Esophagus squamous epithelium (tissue), 5 donors: ENCODE data around the gene GKAP1. TPM values are rescaled to one million over a fixed set of nuclear protein-coding genes. Genes with fewer than 3 reads are reported as not detected.

Experiments used
- DNase-seq: peaks from one replicate; lab custom pipeline; 2025; lab: John Stamatoyannopoulos, UW
- H3K27ac ChIP-seq, 4 donors: fragments of 200-600 bp; sonication (generic); one replicate each; pipeline ENCODE4 v1.5.1; 2016 to 2019; ENCODE audit warnings: mild to moderate bottlenecking in 1 of 4
- H3K27me3 ChIP-seq, 4 donors: fragments of 200-600 bp; sonication (generic); 1 replicate in 3 of 4; 2 replicates in 1 of 4; pipeline versions ENCODE4 v1.5.1 to v1.6.0; 2017 to 2021; ENCODE audit warnings: antibody characterized with exemption in 1 of 4
- H3K36me3 ChIP-seq, 3 donors: fragments of 200-600 bp; sonication (generic); one replicate each; pipeline ENCODE4 v1.5.1; 2016 to 2019
- H3K4me1 ChIP-seq, 3 donors: fragments of 200-600 bp; sonication (generic); one replicate each; pipeline ENCODE4 v1.5.1; 2017 to 2019
- H3K4me3 ChIP-seq, 4 donors: fragments of 200-600 bp; sonication (generic); 1 replicate in 3 of 4; 2 replicates in 1 of 4; pipeline ENCODE4 v1.5.1; 2016 to 2019; ENCODE audit warnings: mild to moderate bottlenecking in 2 of 4, moderate library complexity in 1 of 4
- H3K9me3 ChIP-seq, 3 donors: fragments of 200-600 bp; sonication (generic); one replicate each; pipeline ENCODE4 v1.5.1; 2016 to 2019
- POLR2A ChIP-seq, 4 donors: fragments of 450-650 bp; IDR thresholded peaks; one replicate each; pipeline ENCODE4 v1.6.1; 2017; ENCODE audit warnings: antibody characterized with exemption in 4 of 4, mild to moderate bottlenecking in 4 of 4, moderate library complexity in 3 of 4
- WGBS, 2 donors: methylation state at CpG; one replicate each; pipeline ENCODE4 v1.1.5; 2018; 5-methylcytosine and 5-hydroxymethylcytosine counted together
- intact Hi-C: fragments of 100-400 bp; cut with DNase I; formaldehyde crosslinking; loops from one replicate; pipeline ENCODE4 v1.15.0; 2022
- total RNA-seq, 4 donors: library from RNA; depleted of rRNA; stranded (reverse); fragments of >200 nt; gene quantifications; one replicate each; pipeline ENCODE4 v1.1.0, GENCODE V29; 2016
- TF ChIP-seq, protein P1 (sequence below), 6 experiments: fragments of 450-650 bp in 4 of 6; fragments of 200-600 bp in 2 of 6; sonication (generic) in 2 of 6; IDR thresholded peaks; one replicate each; pipeline ENCODE4 v1.5.1; 2016 to 2019; ENCODE audit warnings: antibody characterized with exemption in 6 of 6, mild to moderate bottlenecking in 4 of 6, moderate library complexity in 4 of 6
- donor health status: DM: yes; HTN: yes; CAD: no.

GKAP1 gene
- total RNA-seq, 4 donors from 2014 or later: 0.64 to 7.8 (median 2.3) TPM

DNA sequence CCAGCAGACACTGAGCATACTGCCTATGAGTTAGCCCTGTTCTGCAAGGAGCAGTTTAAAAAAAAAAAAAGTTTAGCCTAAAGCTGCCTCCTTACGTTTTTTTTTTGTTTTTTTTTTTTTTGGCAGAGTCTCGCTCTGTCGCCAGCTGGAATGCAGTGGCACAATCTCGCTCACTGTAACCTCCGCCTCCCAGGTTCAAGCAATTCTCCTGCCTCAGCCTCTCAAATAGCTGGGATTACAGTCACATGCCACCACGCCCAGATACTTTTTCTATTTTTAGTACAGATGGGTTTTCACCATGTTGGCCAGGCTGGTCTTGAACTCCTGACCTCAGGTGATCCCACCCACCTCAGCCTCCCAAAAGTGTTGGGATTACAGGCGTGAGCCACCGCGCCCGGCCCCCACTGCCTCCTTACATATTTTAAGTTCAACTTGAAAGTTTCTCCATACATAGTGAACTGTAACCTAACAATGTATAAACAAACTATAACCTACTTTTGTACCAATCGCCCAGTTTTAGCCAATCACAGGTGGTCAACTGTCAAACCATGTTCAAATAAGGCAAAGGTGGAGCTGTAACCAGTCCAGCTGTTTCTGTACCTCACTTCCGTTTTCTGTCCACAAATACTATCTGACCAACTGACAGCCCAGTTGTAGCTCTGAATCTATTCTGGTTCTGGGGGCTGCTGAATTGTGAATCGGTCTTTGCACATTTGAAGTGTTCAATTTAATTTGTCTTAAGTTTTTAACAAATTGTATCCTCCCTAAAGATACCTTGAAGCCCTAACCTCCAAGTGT, 17.1 kb downstream of the GKAP1 start:
- Histone ChIP-seq H3K4me1 (no peaks in the 10 kb centered on the region), H3K36me3 (peaks cover 0 to 17% (median 0%) of the 10 kb centered on the region in 3 donors), H3K9me3 (no peaks in the 10 kb centered on the region), H3K4me3 (no peak overlapping the region), H3K27ac (no peak overlapping the region), H3K27me3 (no peaks in the 10 kb centered on the region)
- intact Hi-C loops: no loop called here
- TF ChIP-seq, protein P1, sequence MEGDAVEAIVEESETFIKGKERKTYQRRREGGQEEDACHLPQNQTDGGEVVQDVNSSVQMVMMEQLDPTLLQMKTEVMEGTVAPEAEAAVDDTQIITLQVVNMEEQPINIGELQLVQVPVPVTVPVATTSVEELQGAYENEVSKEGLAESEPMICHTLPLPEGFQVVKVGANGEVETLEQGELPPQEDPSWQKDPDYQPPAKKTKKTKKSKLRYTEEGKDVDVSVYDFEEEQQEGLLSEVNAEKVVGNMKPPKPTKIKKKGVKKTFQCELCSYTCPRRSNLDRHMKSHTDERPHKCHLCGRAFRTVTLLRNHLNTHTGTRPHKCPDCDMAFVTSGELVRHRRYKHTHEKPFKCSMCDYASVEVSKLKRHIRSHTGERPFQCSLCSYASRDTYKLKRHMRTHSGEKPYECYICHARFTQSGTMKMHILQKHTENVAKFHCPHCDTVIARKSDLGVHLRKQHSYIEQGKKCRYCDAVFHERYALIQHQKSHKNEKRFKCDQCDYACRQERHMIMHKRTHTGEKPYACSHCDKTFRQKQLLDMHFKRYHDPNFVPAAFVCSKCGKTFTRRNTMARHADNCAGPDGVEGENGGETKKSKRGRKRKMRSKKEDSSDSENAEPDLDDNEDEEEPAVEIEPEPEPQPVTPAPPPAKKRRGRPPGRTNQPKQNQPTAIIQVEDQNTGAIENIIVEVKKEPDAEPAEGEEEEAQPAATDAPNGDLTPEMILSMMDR (IDR thresholded peaks at IDR 0.05): no peak
- TF ChIP-seq POLR2A (IDR thresholded peaks at IDR 0.05): no peak
- DNase-seq: no peak
- WGBS, 2 donors: 82% methylated on average over 12 to 13 of the region's 13 CpGs

DNA sequence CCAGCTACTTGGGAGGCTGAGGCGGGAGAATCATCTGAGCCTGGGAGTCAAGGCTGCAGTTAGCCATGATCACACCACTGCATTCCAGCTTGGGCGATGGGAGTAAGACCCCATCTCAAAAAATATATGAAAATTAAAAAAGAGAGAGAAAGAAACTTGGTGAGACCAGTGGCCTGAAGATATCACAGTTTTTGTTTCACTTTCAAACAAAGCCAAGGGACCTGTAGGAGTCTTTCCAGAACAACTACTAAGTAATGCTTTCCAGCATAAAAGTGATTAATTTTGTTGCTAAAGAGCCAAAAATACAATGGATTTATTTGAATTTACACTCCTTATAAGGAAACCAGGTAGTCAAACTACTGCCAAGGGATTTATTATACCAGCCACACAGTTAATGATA, 23.5 kb downstream of the GKAP1 start:
- intact Hi-C loops: no loop called here
- WGBS, 2 donors: 91 to 100% methylated on average over 2 of the region's 2 CpGs
- TF ChIP-seq POLR2A (IDR thresholded peaks at IDR 0.05): no peak
- TF ChIP-seq, protein P1 (IDR thresholded peaks at IDR 0.05): no peak
- Histone ChIP-seq H3K4me3 (no peak overlapping the region), H3K27me3 (no peaks in the 10 kb centered on the region), H3K9me3 (no peaks in the 10 kb centered on the region), H3K36me3 (peaks cover 0 to 23% (median 0%) of the 10 kb centered on the region in 3 donors), H3K27ac (no peak overlapping the region), H3K4me1 (no peaks in the 10 kb centered on the region)
- no peak for DNase-seq

DNA sequence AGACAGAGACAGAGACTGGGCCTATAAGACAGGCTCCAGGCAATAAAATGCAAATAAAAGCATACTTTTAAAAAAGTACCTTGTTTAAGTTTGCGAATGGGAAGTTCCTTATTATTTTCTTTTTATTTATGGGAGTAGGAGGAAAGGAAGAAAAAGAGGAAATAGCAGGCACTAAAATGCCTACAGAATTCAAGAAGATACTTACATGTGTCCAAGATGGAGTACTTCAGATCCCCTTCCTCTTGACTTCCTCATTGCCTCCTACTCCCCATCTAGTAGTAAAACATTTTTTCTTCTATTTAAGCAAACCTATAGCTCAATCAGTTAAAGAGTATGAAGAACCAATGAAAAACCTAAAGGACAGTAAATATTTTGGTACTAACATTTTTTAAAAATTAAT, 24.8 kb downstream of the GKAP1 start:
- H3K4me3 ChIP-seq: no peak overlapping the region
- WGBS, 2 donors: 77 to 86% methylated on average over 1 of the region's 1 CpG
- intact Hi-C loops: no loop called here

DNA sequence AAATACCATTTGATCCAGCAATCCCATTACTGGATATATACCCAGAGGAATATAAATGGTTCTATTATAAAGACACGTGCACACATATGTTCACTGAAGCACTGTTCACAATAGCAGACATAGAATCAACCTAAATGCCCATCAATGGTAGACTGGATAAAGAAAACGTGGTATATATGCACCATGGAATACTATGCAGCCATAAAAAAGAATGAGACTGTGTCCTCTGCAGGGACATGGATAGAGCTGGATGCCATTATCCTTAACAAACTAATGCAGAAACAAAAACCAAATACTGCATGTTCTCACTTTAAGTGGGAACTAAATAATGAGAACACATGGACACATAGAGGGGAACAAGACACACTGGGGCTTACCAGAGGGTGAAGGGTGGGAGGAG, 39.4 kb downstream of the GKAP1 start:
- WGBS, 2 donors: 86 to 91% methylated on average over 2 of the region's 2 CpGs
- no peak for DNase-seq
- Histone ChIP-seq H3K4me1 (no peaks in the 10 kb centered on the region), H3K27me3 (no peaks in the 10 kb centered on the region), H3K4me3 (no peak overlapping the region), H3K36me3 (no peaks in the 10 kb centered on the region), H3K27ac (no peak overlapping the region), H3K9me3 (no peaks in the 10 kb centered on the region)
- no peak for TF ChIP-seq POLR2A (IDR thresholded peaks at IDR 0.05)
- TF ChIP-seq, protein P1 (IDR thresholded peaks at IDR 0.05): no peak
- intact Hi-C loops: no loop called here

More for the DNA sequence above, 24.8 kb downstream of the GKAP1 start:
- Histone ChIP-seq H3K4me1 (no peaks in the 10 kb centered on the region), H3K36me3 (peaks cover 0 to 15% (median 0%) of the 10 kb centered on the region in 3 donors), H3K27me3 (no peaks in the 10 kb centered on the region), H3K9me3 (no peaks in the 10 kb centered on the region), H3K27ac (no peak overlapping the region)
- no peak for DNase-seq
- TF ChIP-seq, protein P1 (IDR thresholded peaks at IDR 0.05): no peak
- no peak for TF ChIP-seq POLR2A (IDR thresholded peaks at IDR 0.05)

DNA sequence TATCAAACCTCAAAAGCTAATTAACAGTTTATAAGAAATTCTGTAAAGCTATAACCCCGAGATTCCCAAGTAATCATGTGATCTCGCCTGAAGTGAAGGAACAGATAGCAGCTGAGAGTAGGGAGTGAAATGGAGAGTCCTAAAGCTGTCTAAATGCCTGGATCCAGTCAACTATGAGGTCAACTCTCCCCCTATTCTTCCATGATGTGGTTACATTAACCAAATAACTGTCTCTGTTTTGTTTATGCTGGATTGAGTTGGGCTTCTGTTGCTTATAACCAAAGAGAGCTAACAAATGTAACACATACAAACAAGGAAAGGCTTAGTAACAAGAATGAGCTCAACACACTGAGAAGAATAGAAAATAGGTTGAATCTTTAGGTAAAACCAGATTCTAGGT, 41.6 kb downstream of the GKAP1 start:
- WGBS, 2 donors: 79 to 89% methylated on average over 2 of the region's 2 CpGs
- no peaks in the 10 kb centered on the region for H3K9me3 ChIP-seq
- no peak overlapping the region for H3K4me3 ChIP-seq
- TF ChIP-seq, protein P1 (IDR thresholded peaks at IDR 0.05): no peak
- TF ChIP-seq POLR2A (IDR thresholded peaks at IDR 0.05): no peak
- no peak overlapping the region for H3K27ac ChIP-seq
- DNase-seq: no peak
- intact Hi-C loops: no loop called here
- H3K36me3 ChIP-seq: no peaks in the 10 kb centered on the region
- no peaks in the 10 kb centered on the region for H3K4me1 ChIP-seq
- no peaks in the 10 kb centered on the region for H3K27me3 ChIP-seq
